CD4-positive, alpha-beta memory T cell (primary cell): ENCODE measurements around the gene C7. TPM values are rescaled to one million over a fixed set of nuclear protein-coding genes. Genes with fewer than 3 reads are reported as not detected.
"Not testable (repeated sequence)": the region's sequence is repeated elsewhere in the genome, so short reads cannot be mapped to it uniquely, and the experiment has no call there.

Source experiments
- CTCF ChIA-PET: fragments of 350-600 bp; sonication (Branson Sonifier 250); formaldehyde crosslinking; loops from one replicate; lab custom pipeline; 2021; ENCODE audit warnings: inconsistent platforms; ENCODE audit not compliant: partially characterized antibody; lab: Charles Lee
- POLR2A ChIA-PET: fragments of 350-600 bp; sonication (Branson Sonifier 250); formaldehyde crosslinking; loops from one replicate; lab custom pipeline; 2021; ENCODE audit not compliant: partially characterized antibody; lab: Charles Lee
- DNase-seq, 5 donors: peaks; one replicate each; pipeline versions ENCODE4 v3.0.0 to v3.0.0-alpha.2; 2020 to 2022; ENCODE audit warnings: mixed read lengths in 1 of 5
- H3K27ac ChIP-seq: one replicate; pipeline ENCODE4 v1.7.0; 2013; ENCODE audit warnings: low read depth, low read length
- H3K27me3 ChIP-seq: 2 replicates; pipeline ENCODE4 v1.7.0; 2013; ENCODE audit warnings: mild to moderate bottlenecking, low read length, moderate library complexity; ENCODE audit not compliant: insufficient read depth
- H3K36me3 ChIP-seq: 2 replicates; pipeline ENCODE4 v1.7.0; 2013; ENCODE audit warnings: mild to moderate bottlenecking, low read length, moderate library complexity; ENCODE audit not compliant: insufficient read depth
- H3K4me1 ChIP-seq: 2 replicates; pipeline ENCODE4 v1.7.0; 2013; ENCODE audit warnings: mild to moderate bottlenecking, low read length, moderate library complexity; ENCODE audit not compliant: insufficient read depth
- H3K4me3 ChIP-seq, 2 donors: one replicate each; pipeline ENCODE4 v1.7.0; 2013; ENCODE audit warnings: low read length in 2 of 2, mild to moderate bottlenecking in 1 of 2
- H3K9me3 ChIP-seq, 2 donors: one replicate each; pipeline ENCODE4 v1.7.0; 2013; ENCODE audit warnings: low read length in 2 of 2, control low read depth in 1 of 2; ENCODE audit not compliant: control insufficient read depth in 1 of 2
- H3K27ac Mint-ChIP-seq, 7 donors: one replicate each; pipeline ENCODE4 v1.8.0; 2020 to 2021; ENCODE audit warnings: mixed read lengths in 7 of 7, mild to moderate bottlenecking in 6 of 7, inconsistent platforms in 3 of 7, moderate library complexity in 3 of 7
- H3K27me3 Mint-ChIP-seq, 2 donors: one replicate each; pipeline ENCODE4 v1.8.0; 2020 to 2021; ENCODE audit warnings: mixed read lengths in 2 of 2
- H3K36me3 Mint-ChIP-seq, 2 donors: one replicate each; pipeline ENCODE4 v1.8.0; 2020 to 2021; ENCODE audit warnings: mixed read lengths in 2 of 2, inconsistent platforms in 1 of 2, mild to moderate bottlenecking in 1 of 2
- H3K4me1 Mint-ChIP-seq, 4 donors: one replicate each; pipeline ENCODE4 v1.8.0; 2020 to 2021; ENCODE audit warnings: mixed read lengths in 4 of 4, mild to moderate bottlenecking in 1 of 4
- H3K4me3 Mint-ChIP-seq, 8 donors: one replicate each; pipeline ENCODE4 v1.8.0; 2020 to 2021; ENCODE audit warnings: mixed read lengths in 8 of 8, mild to moderate bottlenecking in 7 of 8, moderate library complexity in 6 of 8, inconsistent platforms in 3 of 8
- H3K9me3 Mint-ChIP-seq, 8 donors: one replicate each; pipeline ENCODE4 v1.8.0; 2020 to 2021; ENCODE audit warnings: mixed read lengths in 8 of 8, mild to moderate bottlenecking in 5 of 8, inconsistent platforms in 3 of 8, moderate library complexity in 1 of 8
- intact Hi-C: fragments of 100-400 bp; cut with micrococcal nuclease; formaldehyde crosslinking; loops from one replicate; pipeline ENCODE4 v1.15.1; 2023
- polyA plus RNA-seq, 2 donors: library from polyadenylated mRNA; unstranded; fragments of 300-500 nt; fragmentation: Illumina TruSeq; gene quantifications; one replicate each; pipeline ENCODE4 v1.2.3, GENCODE V29; 2021
- total RNA-seq, 2 experiments: library from RNA; stranded (reverse); gene quantifications; one replicate each; pipeline ENCODE4 v1.2.3, GENCODE V29; 2021

Gene C7
- total and polyA plus RNA-seq, 4 experiments from 2014 or later = not detected

- Mint-ChIP-seq H3K36me3 (no peaks in the 10 kb centered on the region), H3K4me1 (no peaks in the 10 kb centered on the region), H3K9me3 (peaks cover 0 to 8% (median 3%) of the 10 kb centered on the region in 8 donors), H3K4me3 (peak overlapping the region in 1 of 8 donors; percentile 6), H3K27ac (no peak overlapping the region), H3K27me3 (peaks cover 4 to 5% of the 10 kb centered on the region in 2 donors)
- DNase-seq = no peak
- Histone ChIP-seq H3K4me1 (no peaks in the 10 kb centered on the region), H3K9me3 (no peaks in the 10 kb centered on the region), H3K27ac (no peak overlapping the region), H3K27me3 (no peaks in the 10 kb centered on the region), H3K36me3 (no peaks in the 10 kb centered on the region), H3K4me3 (no peak overlapping the region)
- POLR2A ChIA-PET = no interaction called here
- intact Hi-C loops = no loop called here
- CTCF ChIA-PET = no interaction called here
These were observed 35.9 kb upstream of the C7 start for GRCh38 chr5:40873286-40873880.

- ChIA-PET CTCF (interaction anchor here (1.0 kb wide), 1 partner anchor 10 kb away, joined by 3 read pairs; no protein-coding TSS in a partner anchor), POLR2A (no interaction called here)
- Mint-ChIP-seq H3K36me3 (no peaks in the 10 kb centered on the region), H3K27ac (no peak overlapping the region), H3K4me3 (no peak overlapping the region), H3K4me1 (peaks cover 0 to 2% (median 1%) of the 10 kb centered on the region in 4 donors), H3K9me3 (peaks cover 0 to 8% (median 3%) of the 10 kb centered on the region in 8 donors), H3K27me3 (peaks cover 4 to 5% of the 10 kb centered on the region in 2 donors)
- Histone ChIP-seq H3K27me3 (no peaks in the 10 kb centered on the region), H3K27ac (no peak overlapping the region), H3K36me3 (no peaks in the 10 kb centered on the region), H3K4me3 (no peak overlapping the region), H3K9me3 (no peaks in the 10 kb centered on the region), H3K4me1 (no peaks in the 10 kb centered on the region)
- intact Hi-C loops = loop anchor here (5.0 kb wide), 1 partner anchor 39 kb away; the partner anchor contains the start of gene RPL37
- no peak for DNase-seq
These were observed 33.3 kb upstream of the C7 start for GRCh38 chr5:40875958-40876357.

- no peak overlapping the region for H3K4me3 Mint-ChIP-seq
- H3K27ac Mint-ChIP-seq = no peak overlapping the region
- CTCF ChIA-PET = interaction anchor here (1.6 to 1.7 kb wide), 2 partner anchors 8 to 1163 kb away, joined by 5 to 8 read pairs; no protein-coding TSS in a partner anchor
- Histone ChIP-seq H3K4me1 (no peaks in the 10 kb centered on the region), H3K27me3 (no peaks in the 10 kb centered on the region), H3K4me3 (no peak overlapping the region), H3K36me3 (no peaks in the 10 kb centered on the region), H3K9me3 (no peaks in the 10 kb centered on the region), H3K27ac (no peak overlapping the region)
- peaks cover 0 to 2% (median 1%) of the 10 kb centered on the region in 4 donors for H3K4me1 Mint-ChIP-seq
- no peak for DNase-seq
- no peaks in the 10 kb centered on the region for H3K36me3 Mint-ChIP-seq
- peaks cover 4 to 7% of the 10 kb centered on the region in 2 donors for H3K27me3 Mint-ChIP-seq
- POLR2A ChIA-PET = no interaction called here
- peaks cover 0 to 8% (median 3%) of the 10 kb centered on the region in 8 donors for H3K9me3 Mint-ChIP-seq
- intact Hi-C loops = loop anchor here (5.0 kb wide), 1 partner anchor 40 kb away; the partner anchor contains the start of gene RPL37
These were observed 31.8 kb upstream of the C7 start for GRCh38 chr5:40877371-40877988.

GRCh38 chr5:40879163-40879942 lies 29.9 kb upstream of the C7 start:
- CTCF ChIA-PET = interaction anchor here (0.6 to 2.2 kb wide), 14 partner anchors 9 to 1301 kb away, joined by 3 to 8 read pairs (median 4); no protein-coding TSS in a partner anchor
- peaks cover 0 to 2% (median 1%) of the 10 kb centered on the region in 4 donors for H3K4me1 Mint-ChIP-seq

GRCh38 chr5:40882291-40882690 lies 27.0 kb upstream of the C7 start:
- Mint-ChIP-seq H3K9me3 (peaks cover 0 to 4% (median under 1%) of the 10 kb centered on the region in 8 donors), H3K27me3 (peaks cover 3% of the 10 kb centered on the region in 2 donors), H3K27ac (no peak overlapping the region), H3K4me1 (peaks cover 0 to 2% (median 1%) of the 10 kb centered on the region in 4 donors), H3K4me3 (no peak overlapping the region), H3K36me3 (no peaks in the 10 kb centered on the region)
- no peaks in the 10 kb centered on the region for H3K27me3 ChIP-seq
- H3K9me3 ChIP-seq = no peaks in the 10 kb centered on the region
- POLR2A ChIA-PET = no interaction called here
- CTCF ChIA-PET = interaction anchor here (1.0 kb wide), 1 partner anchor 23 kb away, joined by 3 read pairs; no protein-coding TSS in a partner anchor
- H3K27ac ChIP-seq = no peak overlapping the region
- H3K4me3 ChIP-seq = no peak overlapping the region
- DNase-seq = no peak
- intact Hi-C loops = no loop called here
- H3K4me1 ChIP-seq = no peaks in the 10 kb centered on the region
- H3K36me3 ChIP-seq = no peaks in the 10 kb centered on the region

More at GRCh38 chr5:40879163-40879942, 29.9 kb upstream of the C7 start:
- peak in 4 of 5 donors; percentile 29 to 37 (median 34) for DNase-seq
- intact Hi-C loops = loop anchor here (1.0 to 5.0 kb wide), 7 partner anchors 42 to 1300 kb away; partner anchors contain the start of genes RPL37 and TTC33
- peaks cover 0 to 8% (median 3%) of the 10 kb centered on the region in 8 donors for H3K9me3 Mint-ChIP-seq
- H3K27me3 Mint-ChIP-seq = peaks cover under 1 to 3% of the 10 kb centered on the region in 2 donors
- H3K4me3 Mint-ChIP-seq = peak overlapping the region in 2 of 8 donors; percentile 31 to 43
- no peaks in the 10 kb centered on the region for H3K27me3 ChIP-seq
- POLR2A ChIA-PET = no interaction called here
- H3K36me3 ChIP-seq = no peaks in the 10 kb centered on the region
- no peaks in the 10 kb centered on the region for H3K4me1 ChIP-seq
- no peak overlapping the region for H3K27ac Mint-ChIP-seq
- H3K36me3 Mint-ChIP-seq = no peaks in the 10 kb centered on the region
- H3K4me3 ChIP-seq = no peak overlapping the region
- H3K27ac ChIP-seq = no peak overlapping the region
- H3K9me3 ChIP-seq = no peaks in the 10 kb centered on the region

- H3K4me1 ChIP-seq, H3K27ac ChIP-seq, H3K9me3 Mint-ChIP-seq, H3K9me3 ChIP-seq, H3K27me3 Mint-ChIP-seq, H3K27ac Mint-ChIP-seq, DNase-seq, H3K4me3 ChIP-seq, H3K4me1 Mint-ChIP-seq, H3K36me3 Mint-ChIP-seq, POLR2A ChIA-PET, H3K4me3 Mint-ChIP-seq, H3K36me3 ChIP-seq, H3K27me3 ChIP-seq, intact Hi-C loops: not testable (repeated sequence)
- CTCF ChIA-PET = interaction anchor here (0.9 to 1.0 kb wide), 2 partner anchors 19 to 22 kb away, joined by 3 read pairs; no protein-coding TSS in a partner anchor
These were observed 26.2 kb upstream of the C7 start for GRCh38 chr5:40883051-40883450.
